H1 (cell line): ENCODE data around the gene WWC2. TPM values are rescaled to one million over a fixed set of nuclear protein-coding genes. Genes with fewer than 3 reads are reported as not detected.

Source experiments
- CTCF ChIA-PET: fragments of 300-600 bp; sonication (Branson Sonifier 250); formaldehyde crosslinking; loops from one replicate; lab custom pipeline; 2021; ENCODE audit not compliant: partially characterized antibody; lab: Charles Lee
- POLR2A ChIA-PET: fragments of 300-600 bp; sonication (Branson Sonifier 250); formaldehyde crosslinking; loops from one replicate; lab custom pipeline; 2021; ENCODE audit warnings: inconsistent platforms; ENCODE audit not compliant: partially characterized antibody; lab: Charles Lee
- DNase-seq, 2 experiments: peaks; one replicate each; pipeline versions ENCODE4 v3.0.0 to v3.0.0-alpha.2; 2010 to 2022; ENCODE audit warnings: low spot score in 2 of 2, low read depth in 1 of 2, mixed read lengths in 1 of 2
- FAIRE-seq: peaks from 2 replicates; lab custom pipeline; 2011; peaks lifted over from hg19 to GRCh38; lab: Jason Lieb, UNC
- H2AFZ ChIP-seq: 2 replicates; pipeline ENCODE4 v1.8.1; 2012; ENCODE audit warnings: low read length, inconsistent platforms
- H2AK5ac ChIP-seq: 2 replicates; pipeline ENCODE4 v1.6.1; 2013; ENCODE audit warnings: low read depth, low read length
- H2BK120ac ChIP-seq: replicated peaks from 2 replicates; pipeline ENCODE3; 2013; ENCODE audit warnings: low read depth, low read length, inconsistent platforms
- H2BK12ac ChIP-seq: 2 replicates; pipeline ENCODE4 v1.6.1; 2013; ENCODE audit warnings: low read depth, low read length
- H2BK15ac ChIP-seq: 2 replicates; pipeline ENCODE4 v1.6.1; 2013; ENCODE audit warnings: low read length
- H2BK20ac ChIP-seq: 2 replicates; pipeline ENCODE4 v1.6.1; 2013; ENCODE audit warnings: low read length
- H2BK5ac ChIP-seq: 2 replicates; pipeline ENCODE4 v1.6.1; 2013; ENCODE audit warnings: low read depth, low read length
- H3K14ac ChIP-seq: 2 replicates; pipeline ENCODE4 v1.6.1; 2013; ENCODE audit warnings: inconsistent platforms; ENCODE audit not compliant: insufficient read length
- H3K18ac ChIP-seq: 2 replicates; pipeline ENCODE4 v1.6.1; 2013; ENCODE audit warnings: low read length; ENCODE audit errors: extremely low read depth
- H3K23ac ChIP-seq: 2 replicates; pipeline ENCODE4 v1.6.1; 2013; ENCODE audit warnings: inconsistent platforms; ENCODE audit not compliant: insufficient read length
- H3K23me2 ChIP-seq: 2 replicates; pipeline ENCODE4 v1.6.1; 2013; ENCODE audit warnings: low read depth, low read length
- H3K27ac ChIP-seq: 2 replicates; pipeline ENCODE4 v1.6.1; 2011; ENCODE audit warnings: low read depth, low read length, inconsistent platforms
- H3K27me3 ChIP-seq, 4 experiments: replicated peaks in 1 of 4; 1 replicate in 1 of 4; 2 replicates in 3 of 4; pipeline versions ENCODE4 v1.6.1 to v1.8.1; 2011 to 2013; ENCODE audit warnings: low read length in 3 of 4, mild to moderate bottlenecking in 3 of 4, inconsistent platforms in 2 of 4, mixed read lengths in 2 of 4, moderate library complexity in 1 of 4; ENCODE audit not compliant: control insufficient read depth in 3 of 4, insufficient read depth in 3 of 4; ENCODE audit errors: extremely low read depth in 1 of 4
- H3K36me3 ChIP-seq, 4 experiments: 2 replicates each; pipeline versions ENCODE4 v1.6.1 to v1.8.1; 2011 to 2013; ENCODE audit warnings: mild to moderate bottlenecking in 4 of 4, low read length in 3 of 4, moderate library complexity in 2 of 4, control low read depth in 1 of 4, inconsistent platforms in 1 of 4; ENCODE audit not compliant: insufficient read depth in 4 of 4, control insufficient read depth in 2 of 4
- H3K4ac ChIP-seq: replicated peaks from 2 replicates; pipeline ENCODE3; 2013; ENCODE audit warnings: low read length, low read depth, mixed read lengths, inconsistent platforms; ENCODE audit not compliant: insufficient read length
- H3K4me1 ChIP-seq, 4 experiments: replicated peaks in 1 of 4; 1 replicate in 1 of 4; 2 replicates in 3 of 4; pipeline versions ENCODE4 v1.6.1 to v1.8.1; 2011 to 2013; ENCODE audit warnings: low read length in 3 of 4, inconsistent platforms in 2 of 4, mixed read lengths in 1 of 4; ENCODE audit not compliant: insufficient read depth in 4 of 4, control insufficient read depth in 3 of 4
- H3K4me2 ChIP-seq, 2 experiments: 2 replicates each; pipeline versions ENCODE4 v1.6.1 to v1.8.1; 2011 to 2013; ENCODE audit warnings: low read depth in 2 of 2, low read length in 2 of 2, control low read depth in 1 of 2, inconsistent platforms in 1 of 2, mild to moderate bottlenecking in 1 of 2; ENCODE audit not compliant: insufficient read depth in 1 of 2
- H3K4me3 ChIP-seq, 4 experiments: fragments of 200-600, 300-600 bp in 1 of 4; sonication (generic), shearing (Covaris generic), sonication (Bioruptor Twin) in 1 of 4; 2 replicates each; pipeline versions ENCODE4 v1.5.1 to v1.8.1; 2011 to 2016; ENCODE audit warnings: low read length in 4 of 4, low read depth in 3 of 4, control low read depth in 2 of 4, inconsistent platforms in 2 of 4, mild to moderate bottlenecking in 2 of 4, mixed read lengths in 1 of 4, moderate library complexity in 1 of 4; ENCODE audit not compliant: insufficient read depth in 2 of 4; ENCODE audit errors: extremely low read depth in 1 of 4
- H3K56ac ChIP-seq: replicated peaks from 2 replicates; pipeline ENCODE3; 2013; ENCODE audit warnings: low read depth, mild to moderate bottlenecking, mixed read lengths, low read length, inconsistent platforms; ENCODE audit not compliant: insufficient read length
- H3K79me1 ChIP-seq: 2 replicates; pipeline ENCODE4 v1.6.1; 2013; ENCODE audit warnings: low read depth, low read length, control low read depth
- H3K79me2 ChIP-seq, 2 experiments: 2 replicates each; pipeline versions ENCODE4 v1.6.1 to v1.8.1; 2012 to 2013; ENCODE audit warnings: low read length in 2 of 2, mild to moderate bottlenecking in 2 of 2, inconsistent platforms in 1 of 2; ENCODE audit not compliant: insufficient read depth in 2 of 2, control insufficient read depth in 1 of 2
- H3K9ac ChIP-seq, 4 experiments: replicated peaks in 1 of 4; 1 replicate in 1 of 4; 2 replicates in 3 of 4; pipeline versions ENCODE4 v1.6.1 to v1.8.1; 2011 to 2013; ENCODE audit warnings: low read depth in 3 of 4, low read length in 3 of 4, control low read depth in 2 of 4, mild to moderate bottlenecking in 2 of 4, moderate library complexity in 2 of 4, inconsistent platforms in 1 of 4; ENCODE audit errors: extremely low read depth in 1 of 4
- H3K9me3 ChIP-seq, 2 experiments: 2 replicates each; pipeline versions ENCODE4 v1.6.1 to v1.8.1; 2012 to 2013; ENCODE audit warnings: mild to moderate bottlenecking in 2 of 2, moderate library complexity in 2 of 2, control low read depth in 1 of 2, inconsistent platforms in 1 of 2, low read depth in 1 of 2, low read length in 1 of 2, mixed read lengths in 1 of 2; ENCODE audit not compliant: insufficient read depth in 2 of 2
- H4K20me1 ChIP-seq, 2 experiments: replicated peaks in 1 of 2; 2 replicates each; pipeline versions ENCODE3 to v1.8.1; 2011 to 2013; ENCODE audit warnings: inconsistent platforms in 2 of 2, low read length in 2 of 2, mild to moderate bottlenecking in 1 of 2; ENCODE audit not compliant: insufficient read depth in 2 of 2, control insufficient read depth in 1 of 2
- H4K5ac ChIP-seq: 2 replicates; pipeline ENCODE4 v1.6.1; 2013; ENCODE audit warnings: low read length, low read depth, mixed read lengths, inconsistent platforms; ENCODE audit not compliant: insufficient read length
- H4K8ac ChIP-seq: 2 replicates; pipeline ENCODE4 v1.8.0; 2013; ENCODE audit warnings: mild to moderate bottlenecking, moderate library complexity, low read length, inconsistent platforms; ENCODE audit not compliant: insufficient read depth; ENCODE audit errors: extremely low read depth
- H4K91ac ChIP-seq: replicated peaks from 2 replicates; pipeline ENCODE3; 2013; ENCODE audit warnings: low read length, mixed read lengths, inconsistent platforms; ENCODE audit not compliant: insufficient read length
- BCL11A ChIP-seq, 2 experiments: IDR thresholded peaks; one replicate each; pipeline ENCODE4 v1.6.1; 2011; ENCODE audit warnings: low read depth in 2 of 2, low read length in 2 of 2, mild to moderate bottlenecking in 2 of 2
- BRCA1 ChIP-seq: IDR thresholded peaks from 2 replicates; pipeline ENCODE4 v1.6.1; 2012; ENCODE audit warnings: low read depth, low read length, improper control_type of control experiment
- CTBP2 ChIP-seq: IDR thresholded peaks from 2 replicates; pipeline ENCODE4 v1.7.0; 2011; ENCODE audit warnings: borderline replicate concordance, mild to moderate bottlenecking, moderate library complexity, mixed read lengths, low read length; ENCODE audit not compliant: insufficient read depth, insufficient read length
- E2F6 ChIP-seq: IDR thresholded peaks from 2 replicates; pipeline ENCODE4 v1.6.1; 2012; ENCODE audit warnings: inconsistent platforms
- EP300 ChIP-seq, 2 experiments: IDR thresholded peaks; 1 replicate in 1 of 2; 2 replicates in 1 of 2; pipeline ENCODE4 v1.6.1; 2011 to 2012; ENCODE audit warnings: low read depth in 2 of 2, low read length in 2 of 2, mild to moderate bottlenecking in 2 of 2, borderline replicate concordance in 1 of 2, inconsistent platforms in 1 of 2, moderate library complexity in 1 of 2
- KDM1A ChIP-seq: fragments of 200-600, 300-600 bp; sonication (generic); IDR thresholded peaks from 2 replicates; pipeline ENCODE4 v1.7.1; 2016; ENCODE audit warnings: mild to moderate bottlenecking, low read length, borderline replicate concordance
- KDM5A ChIP-seq: fragments of 200-600 bp; IDR thresholded peaks from 2 replicates; pipeline ENCODE4 v1.7.1; 2012; ENCODE audit warnings: mild to moderate bottlenecking, low read length, inconsistent platforms, mixed read lengths
- NANOG ChIP-seq: IDR thresholded peaks from 2 replicates; pipeline ENCODE4 v1.6.1; 2011; ENCODE audit warnings: low read length, low read depth, mild to moderate bottlenecking, inconsistent platforms; ENCODE audit not compliant: insufficient read depth, poor library complexity, severe bottlenecking
- POLR2AphosphoS5 ChIP-seq: IDR thresholded peaks from 2 replicates; pipeline ENCODE4 v1.6.1; 2011; ENCODE audit warnings: low read depth, low read length
- POU5F1 ChIP-seq: IDR thresholded peaks from 2 replicates; pipeline ENCODE4 v1.6.1; 2011; ENCODE audit warnings: low read depth, mild to moderate bottlenecking, low read length, moderate library complexity
- RBBP5 ChIP-seq: IDR thresholded peaks from 2 replicates; pipeline ENCODE4 v1.7.1; 2012; ENCODE audit warnings: low read depth, mild to moderate bottlenecking, inconsistent platforms, low read length, moderate library complexity, borderline replicate concordance
- RFX5 ChIP-seq: IDR thresholded peaks from 2 replicates; pipeline ENCODE4 v1.6.1; 2011; ENCODE audit warnings: low read depth, low read length, improper control_type of control experiment, borderline replicate concordance
- RXRA ChIP-seq: IDR thresholded peaks from 2 replicates; pipeline ENCODE4 v1.6.1; 2011; ENCODE audit warnings: low read depth, mild to moderate bottlenecking, low read length, moderate library complexity; ENCODE audit not compliant: insufficient read depth
- WGBS, 2 experiments: shearing (Covaris generic) in 1 of 2; methylation state at CpG; one replicate each; pipeline versions ENCODE4 v1.1.6 to v1.1.7; 2013 to 2015; ENCODE audit warnings: low lambda C conversion rate in 2 of 2, mixed read lengths in 2 of 2, inconsistent platforms in 1 of 2, low coverage in 1 of 2, missing lambda C conversion rate in 1 of 2; ENCODE audit not compliant: insufficient replicate concordance in 2 of 2, insufficient coverage in 1 of 2, insufficient read length in 1 of 2; ENCODE audit errors: extremely low coverage in 1 of 2, missing lambda C conversion rate in 1 of 2; 5-methylcytosine and 5-hydroxymethylcytosine counted together
- polyA plus RNA-seq, 7 experiments: library from polyadenylated mRNA; depleted of rRNA in 3 of 7; stranded (reverse) in 5 of 7; unstranded in 2 of 7; fragments of >200 nt in 5 of 7; fragments of 200-250 nt in 2 of 7; gene quantifications; 1 replicate in 5 of 7; 2 replicates in 1 of 7; 4 replicates in 1 of 7; pipeline versions ENCODE4 v1.2.1 to v1.2.3, GENCODE V29; 2011 to 2013; ENCODE audit warnings: missing spikeins in 2 of 7, mixed read lengths in 2 of 7
- total RNA-seq: library from RNA; stranded (reverse); fragmentation: NEBNext Ultra II Directional; extraction: Animal tissue kit (Norgen Biotek cat#: 25700); gene quantifications from 2 replicates; pipeline ENCODE4 v1.2.1, GENCODE V29; 2021

Gene WWC2
- total and polyA plus RNA-seq, 2 of the 8 experiments (the other 6 are each of a cell fraction or from before 2014, with no cell fraction given) = 17.6 to 135 TPM

GRCh38 chr4:183185559-183185958, 86.5 kb downstream of the WWC2 start:
- Histone ChIP-seq H2AK5ac (no peak overlapping the region), H3K23me2 (no peaks in the 10 kb centered on the region; the same call in 1 of the 2 replicates), H3K4ac (no peak overlapping the region), H3K14ac (no peak overlapping the region), H3K27ac (no peak overlapping the region), H2BK5ac (no peak overlapping the region), H3K9ac (no peak overlapping the region), H3K79me1 (no peaks in the 10 kb centered on the region), H4K8ac (no peak overlapping the region), H2BK20ac (no peak overlapping the region), H2BK12ac (no peak overlapping the region), H3K9me3 (peaks cover 0 to 5% of the 10 kb centered on the region in 2 experiments; a peak in 1 of 4 replicates), H3K27me3 (no peaks in the 10 kb centered on the region), H4K5ac (no peak overlapping the region), H3K79me2 (peaks cover 0 to 75% of the 10 kb centered on the region in 2 experiments; a peak in 3 of 4 replicates), H4K20me1 (peaks cover 0 to 2% of the 10 kb centered on the region in 2 experiments), H3K18ac (no peak overlapping the region), H3K23ac (no peak overlapping the region), H2AFZ (no peak overlapping the region), H2BK120ac (no peak overlapping the region), H4K91ac (no peak overlapping the region), H3K4me3 (no peak overlapping the region), H3K36me3 (no peaks in the 10 kb centered on the region), H3K56ac (no peak overlapping the region), H3K4me2 (no peak overlapping the region), H2BK15ac (no peak overlapping the region), H3K4me1 (peaks cover 5 to 37% (median 19%) of the 10 kb centered on the region in 4 experiments; a peak in 6 of 7 replicates)
- POLR2A ChIA-PET = interaction anchor here (0.6 to 2.2 kb wide), 5 partner anchors 55 to 88 kb away, joined by 3 to 11 read pairs (median 3); partner anchors contain the start of gene WWC2
- CTCF ChIA-PET = interaction anchor here (0.6 to 1.8 kb wide), 6 partner anchors 14 to 221 kb away, joined by 3 to 7 read pairs (median 4); no protein-coding TSS in a partner anchor
- WGBS, 2 experiments = 86% methylated on average over 2 of the region's 2 CpGs; no CpG with 5 or more reads in 1 of the 2 experiments
- FAIRE-seq (no peak), DNase-seq (no peak)
- no peak for TF ChIP-seq E2F6
- TF ChIP-seq BRCA1 = no peak
- no peak for TF ChIP-seq RFX5
- TF ChIP-seq CTBP2 = no peak
- TF ChIP-seq KDM5A = no peak
- TF ChIP-seq RXRA = no peak
- TF ChIP-seq EP300 (IDR thresholded peaks at IDR 0.05; ENCODE audit: borderline replicate concordance in 1 of 2, low read depth in 2 of 2, low read length in 2 of 2) = no peak
- no peak for TF ChIP-seq BCL11A (IDR thresholded peaks at IDR 0.05; ENCODE audit: low read depth in 2 of 2, low read length in 2 of 2)
- TF ChIP-seq POLR2AphosphoS5 = no peak
- TF ChIP-seq POU5F1 = no peak
- TF ChIP-seq RBBP5 = no peak
- TF ChIP-seq NANOG = no peak
- no peak for TF ChIP-seq KDM1A
